Activated T-helper 2 cell treated with anti-CD3 and anti-CD28 coated beads, Interferon-gamma antibody, Interleukin-2, Interleukin-4, amounts not matched to agents 10 μg/mL and 5 μg/mL and 100 μg/mL, durations not matched to agents 14 hours and 24 hours and 36 hours (primary cell): ENCODE results near the gene SELENOT. TPM values are rescaled to one million over a fixed set of nuclear protein-coding genes. Genes with fewer than 3 reads are reported as not detected.

Experiments
- DNase-seq: peaks from one replicate; pipeline ENCODE4 v3.0.0; 2021; ENCODE audit warnings: low spot score
- H3K27ac Mint-ChIP-seq: one replicate; pipeline ENCODE4 v1.8.0; 2021; ENCODE audit warnings: mixed read lengths
- H3K27me3 Mint-ChIP-seq: one replicate; pipeline ENCODE4 v1.8.0; 2021; ENCODE audit warnings: low read depth, mixed read lengths
- H3K36me3 Mint-ChIP-seq: one replicate; pipeline ENCODE4 v1.8.0; 2021; ENCODE audit warnings: low read depth, mixed read lengths
- H3K4me1 Mint-ChIP-seq: one replicate; pipeline ENCODE4 v1.8.0; 2021; ENCODE audit warnings: low read depth, mixed read lengths
- H3K4me3 Mint-ChIP-seq: one replicate; pipeline ENCODE4 v1.8.0; 2021; ENCODE audit warnings: low read depth, mild to moderate bottlenecking, moderate library complexity, mixed read lengths
- H3K9me3 Mint-ChIP-seq: one replicate; pipeline ENCODE4 v1.8.0; 2021; ENCODE audit warnings: mixed read lengths
- intact Hi-C: fragments of 100-400 bp; cut with micrococcal nuclease; formaldehyde crosslinking; loops from one replicate; pipeline ENCODE4 v1.15.1; 2023
- total RNA-seq: library from RNA; stranded (reverse); gene quantifications from 2 replicates; pipeline ENCODE4 v1.2.3, GENCODE V29; 2022

SELENOT gene
- total RNA-seq, 1 donor from 2014 or later, result 121 TPM

GRCh38 chr3:150639262-150639661 lies 36.1 kb downstream of the SELENOT start:
- intact Hi-C loops, result no loop called here

GRCh38 chr3:150640256-150640655 lies 37.1 kb downstream of the SELENOT start:
- peaks cover 9% of the 10 kb centered on the region for H3K27me3 Mint-ChIP-seq
- no peak overlapping the region for H3K4me3 Mint-ChIP-seq
- no peaks in the 10 kb centered on the region for H3K36me3 Mint-ChIP-seq
- no peaks in the 10 kb centered on the region for H3K9me3 Mint-ChIP-seq
- intact Hi-C loops, result no loop called here
- no peak for DNase-seq
- H3K4me1 Mint-ChIP-seq, result peaks cover 19% of the 10 kb centered on the region
- no peak overlapping the region for H3K27ac Mint-ChIP-seq

More at GRCh38 chr3:150639262-150639661, 36.1 kb downstream of the SELENOT start:
- Mint-ChIP-seq H3K4me1 (peaks cover 25% of the 10 kb centered on the region), H3K4me3 (no peak overlapping the region), H3K9me3 (no peaks in the 10 kb centered on the region), H3K36me3 (peaks cover 2% of the 10 kb centered on the region), H3K27ac (no peak overlapping the region), H3K27me3 (peaks cover 9% of the 10 kb centered on the region)
- DNase-seq, result no peak

- H3K9me3 Mint-ChIP-seq, result no peaks in the 10 kb centered on the region
- intact Hi-C loops, result no loop called here
- H3K27me3 Mint-ChIP-seq, result peaks cover 23% of the 10 kb centered on the region
- no peak overlapping the region for H3K27ac Mint-ChIP-seq
- peaks cover 3% of the 10 kb centered on the region for H3K4me1 Mint-ChIP-seq
- H3K36me3 Mint-ChIP-seq, result no peaks in the 10 kb centered on the region
- DNase-seq, result no peak
- no peak overlapping the region for H3K4me3 Mint-ChIP-seq
Observed at GRCh38 chr3:150653110-150653561, 50.0 kb downstream of the SELENOT start.

GRCh38 chr3:150656316-150656715 lies 53.2 kb downstream of the SELENOT start:
- Mint-ChIP-seq H3K36me3 (no peaks in the 10 kb centered on the region), H3K27me3 (peaks cover 19% of the 10 kb centered on the region), H3K4me3 (no peak overlapping the region), H3K9me3 (no peaks in the 10 kb centered on the region), H3K4me1 (peaks cover 2% of the 10 kb centered on the region), H3K27ac (no peak overlapping the region)
- intact Hi-C loops, result no loop called here
- no peak for DNase-seq

GRCh38 chr3:150662410-150663200 lies 59.5 kb downstream of the SELENOT start:
- no peaks in the 10 kb centered on the region for H3K9me3 Mint-ChIP-seq
- no peak for DNase-seq
- no peak overlapping the region for H3K4me3 Mint-ChIP-seq
- H3K27me3 Mint-ChIP-seq, result peaks cover 26% of the 10 kb centered on the region
- H3K27ac Mint-ChIP-seq, result no peak overlapping the region
- H3K4me1 Mint-ChIP-seq, result peaks cover 26% of the 10 kb centered on the region
- intact Hi-C loops, result loop anchor here (5.0 kb wide), 1 partner anchor 40 kb away; the partner anchor contains the start of gene ERICH6
- H3K36me3 Mint-ChIP-seq, result no peaks in the 10 kb centered on the region

- no peak overlapping the region for H3K4me3 Mint-ChIP-seq
- intact Hi-C loops, result loop anchor here (5.0 kb wide), 1 partner anchor 39 kb away; the partner anchor contains the start of gene ERICH6
- H3K27ac Mint-ChIP-seq, result no peak overlapping the region
- no peaks in the 10 kb centered on the region for H3K36me3 Mint-ChIP-seq
- H3K9me3 Mint-ChIP-seq, result no peaks in the 10 kb centered on the region
- H3K4me1 Mint-ChIP-seq, result peaks cover 26% of the 10 kb centered on the region
- H3K27me3 Mint-ChIP-seq, result peaks cover 31% of the 10 kb centered on the region
- DNase-seq, result no peak
Observed at GRCh38 chr3:150663461-150663860, 60.3 kb downstream of the SELENOT start.

- H3K27me3 Mint-ChIP-seq, result peaks cover 33% of the 10 kb centered on the region
- no peak overlapping the region for H3K27ac Mint-ChIP-seq
- H3K36me3 Mint-ChIP-seq, result no peaks in the 10 kb centered on the region
- no peak overlapping the region for H3K4me3 Mint-ChIP-seq
- DNase-seq, result no peak
- H3K4me1 Mint-ChIP-seq, result peaks cover 24% of the 10 kb centered on the region
- intact Hi-C loops, result no loop called here
- no peaks in the 10 kb centered on the region for H3K9me3 Mint-ChIP-seq
Observed at GRCh38 chr3:150666167-150666566, 63.0 kb downstream of the SELENOT start.

GRCh38 chr3:150673966-150674365 lies 70.8 kb downstream of the SELENOT start:
- peaks cover 16% of the 10 kb centered on the region for H3K9me3 Mint-ChIP-seq

GRCh38 chr3:150675587-150675986 lies 72.5 kb downstream of the SELENOT start:
- intact Hi-C loops, result no loop called here
- Mint-ChIP-seq H3K27me3 (peaks cover 13% of the 10 kb centered on the region), H3K9me3 (peaks cover 16% of the 10 kb centered on the region), H3K36me3 (peaks cover 14% of the 10 kb centered on the region), H3K27ac (no peak overlapping the region), H3K4me1 (peaks cover 5% of the 10 kb centered on the region), H3K4me3 (no peak overlapping the region)
- no peak for DNase-seq

More at GRCh38 chr3:150673966-150674365, 70.8 kb downstream of the SELENOT start:
- Mint-ChIP-seq H3K27me3 (peaks cover 19% of the 10 kb centered on the region), H3K4me1 (peaks cover 2% of the 10 kb centered on the region), H3K36me3 (peaks cover 11% of the 10 kb centered on the region), H3K4me3 (no peak overlapping the region), H3K27ac (no peak overlapping the region)
- no peak for DNase-seq
- intact Hi-C loops, result no loop called here

Other genes with a start within 250 kb of the SELENOT start
- gene TSC22D2, start 195.0 kb upstream of the SELENOT start, total RNA-seq, result 20.3 and 21.3 TPM in 2 replicates
- gene SERP1, start 56.8 kb upstream of the SELENOT start, total RNA-seq, result 89.2 and 91.7 TPM in 2 replicates
- 124 and 126 TPM in 2 replicates for gene EIF2A, start 56.5 kb upstream of the SELENOT start, total RNA-seq
- 0.21 and 0.39 TPM in 2 replicates for gene ERICH6, start 100.6 kb downstream of the SELENOT start, total RNA-seq
- gene SIAH2, start 159.8 kb downstream of the SELENOT start, total RNA-seq, result 108 and 116 TPM in 2 replicates